Keratinocyte (primary cell): ENCODE measurements around the gene CSTF1. TPM values are rescaled to one million over a fixed set of nuclear protein-coding genes. Genes with fewer than 3 reads are reported as not detected.

ENCODE experiments used
- DNase-seq: peaks from one replicate; pipeline ENCODE4 v3.0.0-alpha.2; 2011; ENCODE audit warnings: low read depth, missing footprints, low spot score
- FAIRE-seq: peaks from 2 replicates; lab custom pipeline; 2011; peaks lifted over from hg19 to GRCh38; lab: Jason Lieb, UNC
- H2AFZ ChIP-seq: 2 replicates; pipeline ENCODE4 v1.6.0; 2012; ENCODE audit warnings: low read length, control low read depth, inconsistent platforms; ENCODE audit not compliant: control insufficient read depth
- H3K27ac ChIP-seq: 2 replicates; pipeline ENCODE4 v1.5.1; 2011; ENCODE audit warnings: low read length; ENCODE audit not compliant: control insufficient read depth, insufficient read depth
- H3K27me3 ChIP-seq: 3 replicates; pipeline ENCODE4 v1.6.0; 2011; ENCODE audit warnings: low read length; ENCODE audit not compliant: control insufficient read depth, insufficient read depth; ENCODE audit errors: extremely low read depth
- H3K36me3 ChIP-seq, 2 experiments: 2 replicates in 1 of 2; 3 replicates in 1 of 2; pipeline ENCODE4 v1.5.1; 2011; ENCODE audit warnings: low read length in 2 of 2, mild to moderate bottlenecking in 1 of 2; ENCODE audit not compliant: control insufficient read depth in 2 of 2, insufficient read depth in 2 of 2; ENCODE audit errors: extremely low read depth in 1 of 2
- H3K4me1 ChIP-seq: 3 replicates; pipeline ENCODE4 v1.5.1; 2011; ENCODE audit warnings: low read length; ENCODE audit not compliant: control insufficient read depth, insufficient read depth; ENCODE audit errors: extremely low read depth
- H3K4me2 ChIP-seq: 3 replicates; pipeline ENCODE4 v1.6.0; 2011; ENCODE audit warnings: low read depth, low read length; ENCODE audit not compliant: control insufficient read depth, insufficient read depth; ENCODE audit errors: extremely low read depth
- H3K4me3 ChIP-seq, 3 experiments: fragments of 200-600 bp in 1 of 3; sonication (generic) in 1 of 3; 2 replicates in 2 of 3; 3 replicates in 1 of 3; pipeline ENCODE4 v1.5.1; 2011 to 2016; ENCODE audit warnings: low read length in 3 of 3, mild to moderate bottlenecking in 3 of 3, control low read depth in 2 of 3, inconsistent platforms in 1 of 3, low read depth in 1 of 3, mixed read lengths in 1 of 3, mixed run types in 1 of 3, moderate library complexity in 1 of 3; ENCODE audit not compliant: control insufficient read depth in 2 of 3, insufficient read depth in 2 of 3; ENCODE audit errors: extremely low read depth in 1 of 3
- H3K79me2 ChIP-seq: 2 replicates; pipeline ENCODE4 v1.6.0; 2012; ENCODE audit warnings: low read length; ENCODE audit not compliant: control insufficient read depth, insufficient read depth
- H3K9ac ChIP-seq: 3 replicates; pipeline ENCODE4 v1.6.0; 2011; ENCODE audit warnings: low read length; ENCODE audit not compliant: control insufficient read depth, insufficient read depth; ENCODE audit errors: extremely low read depth
- H3K9me1 ChIP-seq: 3 replicates; pipeline ENCODE4 v1.6.0; 2011; ENCODE audit warnings: low read length; ENCODE audit not compliant: control insufficient read depth, insufficient read depth; ENCODE audit errors: extremely low read depth
- H3K9me3 ChIP-seq: 2 replicates; pipeline ENCODE4 v1.5.1; 2012; ENCODE audit warnings: low read depth, low read length; ENCODE audit not compliant: control insufficient read depth
- H4K20me1 ChIP-seq: 3 replicates; pipeline ENCODE4 v1.6.0; 2011; ENCODE audit warnings: low read length; ENCODE audit not compliant: control insufficient read depth, insufficient read depth; ENCODE audit errors: extremely low read depth
- EZH2 ChIP-seq: IDR thresholded peaks from one replicate; pipeline ENCODE4 v1.6.1; 2012; ENCODE audit warnings: inconsistent platforms, mild to moderate bottlenecking, low read length, moderate library complexity
- dilution Hi-C: fragments of 300-500 bp; cut with MboI; formaldehyde crosslinking; loops from one replicate; pipeline ENCODE4 v1.7.0; 2020; ENCODE audit warnings: low sequenced_read_pairs; ENCODE audit not compliant: extremely low pct_ligation_motif_present
- polyA plus RNA-seq, 5 experiments: library from polyadenylated mRNA; depleted of rRNA in 3 of 5; stranded (reverse) in 3 of 5; stranded (forward) in 1 of 5; unstranded in 1 of 5; fragments of >200 nt; gene quantifications; 1 replicate in 1 of 5; 2 replicates in 3 of 5; 3 replicates in 1 of 5; pipeline versions ENCODE4 v1.2.1 to v1.2.3, GENCODE V29; 2011 to 2012; ENCODE audit warnings: missing spikeins in 2 of 5, low read depth in 1 of 5, low replicate concordance in 1 of 5
- TF ChIP-seq, protein P1 (sequence below), 3 experiments: IDR thresholded peaks in 1 of 3; conservative IDR thresholded peaks in 1 of 3; optimal IDR thresholded peaks in 1 of 3; 2 replicates in 2 of 3; 3 replicates in 1 of 3; pipeline versions ENCODE3 to v1.5.1; 2011; ENCODE audit warnings: low read length in 3 of 3, mild to moderate bottlenecking in 3 of 3, moderate library complexity in 2 of 3, control low read depth in 1 of 3, inconsistent platforms in 1 of 3; ENCODE audit not compliant: insufficient read depth in 2 of 3; ENCODE audit errors: extremely low read depth in 1 of 3

The CSTF1 gene
- polyA plus RNA-seq, 1 donor (not counting 4 experiments of a cell fraction or from before 2014, with no cell fraction given): 40.3 TPM

DNA sequence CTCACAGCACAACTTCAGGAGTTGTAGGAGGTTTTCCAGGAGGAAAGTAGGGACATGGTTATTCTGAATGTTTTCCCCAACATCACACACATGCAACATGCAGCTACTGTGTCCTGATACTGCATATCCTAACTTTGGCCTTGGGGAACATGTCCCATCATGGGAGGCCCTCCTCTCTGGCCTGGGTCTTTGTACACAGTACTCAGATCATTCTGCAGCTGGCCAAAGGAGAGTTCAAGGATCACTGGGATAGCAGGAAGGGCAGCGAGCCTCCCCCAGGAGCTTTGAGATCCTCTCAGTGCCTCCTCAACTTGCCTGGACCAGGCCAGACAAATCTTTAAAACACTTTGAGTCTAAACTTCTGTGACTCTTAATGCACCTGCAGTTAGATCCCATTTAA is 32.5 kb downstream of the CSTF1 start:
- no peak for TF ChIP-seq EZH2
- TF ChIP-seq, protein P1, sequence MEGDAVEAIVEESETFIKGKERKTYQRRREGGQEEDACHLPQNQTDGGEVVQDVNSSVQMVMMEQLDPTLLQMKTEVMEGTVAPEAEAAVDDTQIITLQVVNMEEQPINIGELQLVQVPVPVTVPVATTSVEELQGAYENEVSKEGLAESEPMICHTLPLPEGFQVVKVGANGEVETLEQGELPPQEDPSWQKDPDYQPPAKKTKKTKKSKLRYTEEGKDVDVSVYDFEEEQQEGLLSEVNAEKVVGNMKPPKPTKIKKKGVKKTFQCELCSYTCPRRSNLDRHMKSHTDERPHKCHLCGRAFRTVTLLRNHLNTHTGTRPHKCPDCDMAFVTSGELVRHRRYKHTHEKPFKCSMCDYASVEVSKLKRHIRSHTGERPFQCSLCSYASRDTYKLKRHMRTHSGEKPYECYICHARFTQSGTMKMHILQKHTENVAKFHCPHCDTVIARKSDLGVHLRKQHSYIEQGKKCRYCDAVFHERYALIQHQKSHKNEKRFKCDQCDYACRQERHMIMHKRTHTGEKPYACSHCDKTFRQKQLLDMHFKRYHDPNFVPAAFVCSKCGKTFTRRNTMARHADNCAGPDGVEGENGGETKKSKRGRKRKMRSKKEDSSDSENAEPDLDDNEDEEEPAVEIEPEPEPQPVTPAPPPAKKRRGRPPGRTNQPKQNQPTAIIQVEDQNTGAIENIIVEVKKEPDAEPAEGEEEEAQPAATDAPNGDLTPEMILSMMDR (optimal IDR thresholded peaks at IDR 0.05 in 1 of 3, IDR thresholded peaks at IDR 0.05 in 1 of 3, conservative IDR thresholded peaks at IDR 0.05 in 1 of 3; ENCODE audit: extremely low read depth in 1 of 3, insufficient read depth in 2 of 3, low read length in 3 of 3): no peak
- H3K9me3 ChIP-seq: no peaks in the 10 kb centered on the region
- no peak overlapping the region for H3K4me2 ChIP-seq
- no peak for FAIRE-seq
- H3K4me1 ChIP-seq: peaks cover 12% of the 10 kb centered on the region
- H3K9ac ChIP-seq: no peak overlapping the region
- H3K9me1 ChIP-seq: no peaks in the 10 kb centered on the region
- H3K27me3 ChIP-seq: no peaks in the 10 kb centered on the region
- H3K79me2 ChIP-seq: no peaks in the 10 kb centered on the region
- no peak for DNase-seq
- H2AFZ ChIP-seq: no peak overlapping the region
- H3K4me3 ChIP-seq: no peak overlapping the region
- H4K20me1 ChIP-seq: no peaks in the 10 kb centered on the region
- no peaks in the 10 kb centered on the region for H3K36me3 ChIP-seq
- H3K27ac ChIP-seq: no peak overlapping the region
- dilution Hi-C loops: no loop called here

DNA sequence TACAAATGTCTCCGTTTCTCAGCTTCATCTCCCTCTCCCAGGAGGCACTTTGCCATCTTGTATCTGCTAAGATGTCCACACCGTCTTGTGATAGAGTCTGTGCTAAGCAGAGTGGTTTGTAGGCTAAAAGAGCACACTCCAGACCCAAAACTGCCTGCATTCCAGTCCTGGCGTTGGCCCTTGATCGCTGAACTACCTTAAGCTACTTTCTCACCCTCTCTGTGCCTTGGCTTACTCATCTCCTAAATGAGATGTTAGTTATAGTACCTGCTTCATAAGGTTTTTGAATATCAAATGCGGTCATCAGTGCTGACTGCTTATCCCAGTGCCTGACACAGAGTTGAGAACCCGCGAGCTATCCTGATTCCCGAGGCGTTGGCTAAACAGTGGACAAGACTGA is 33.6 kb downstream of the CSTF1 start:
- no peaks in the 10 kb centered on the region for H3K27me3 ChIP-seq
- H3K79me2 ChIP-seq: no peaks in the 10 kb centered on the region
- H3K9me3 ChIP-seq: no peaks in the 10 kb centered on the region
- TF ChIP-seq, protein P1 (optimal IDR thresholded peaks at IDR 0.05 in 1 of 3, IDR thresholded peaks at IDR 0.05 in 1 of 3, conservative IDR thresholded peaks at IDR 0.05 in 1 of 3; ENCODE audit: extremely low read depth in 1 of 3, insufficient read depth in 2 of 3, low read length in 3 of 3): no peak
- TF ChIP-seq EZH2: no peak
- FAIRE-seq (no peak), DNase-seq (no peak)
- H3K4me3 ChIP-seq: no peak overlapping the region
- dilution Hi-C loops: no loop called here
- H3K36me3 ChIP-seq: no peaks in the 10 kb centered on the region
- H3K4me1 ChIP-seq: peaks cover 13% of the 10 kb centered on the region
- H3K4me2 ChIP-seq: no peak overlapping the region
- no peaks in the 10 kb centered on the region for H4K20me1 ChIP-seq
- H2AFZ ChIP-seq: no peak overlapping the region
- no peak overlapping the region for H3K9ac ChIP-seq
- H3K27ac ChIP-seq: no peak overlapping the region
- H3K9me1 ChIP-seq: no peaks in the 10 kb centered on the region
